IMR-90 (cell line): ENCODE results near the gene C12orf57. TPM values are rescaled to one million over a fixed set of nuclear protein-coding genes. Genes with fewer than 3 reads are reported as not detected.

Experiments
- ATAC-seq: fragments of 200-7000 bp; cut with Tn5 transposase; 2 replicates; pipeline ENCODE4 v1.9.1; 2020; ENCODE audit warnings: low read depth, mild to moderate bottlenecking, moderate library complexity
- BruUV-seq: library from RNA; stranded (reverse); fragments of 400-500 nt; replicated peaks from 2 replicates; lab custom pipeline; 2021; lab: Mats Ljungman, UMichigan
- CTCF ChIA-PET: fragments of 300-600 bp; formaldehyde crosslinking; extraction: SDS; loops from one replicate; lab custom pipeline; 2021; ENCODE audit warnings: antibody characterized with exemption; lab: Yijun Ruan, JAX
- POLR2A ChIA-PET: fragments of 300-600 bp; sonication (Branson Sonifier 250); formaldehyde crosslinking; loops from one replicate; lab custom pipeline; 2022; ENCODE audit warnings: antibody characterized with exemption; ENCODE audit not compliant: unreplicated experiment; lab: Charles Lee
- DNase-seq: peaks from one replicate; pipeline ENCODE4 v3.0.0; 2013
- H2AFZ ChIP-seq: replicated peaks from 2 replicates; pipeline ENCODE3; 2013; ENCODE audit warnings: low read length, mild to moderate bottlenecking; ENCODE audit not compliant: poor library complexity
- H2AK5ac ChIP-seq: 2 replicates; pipeline ENCODE4 v1.6.1; 2013; ENCODE audit warnings: low read depth, low read length, inconsistent platforms
- H2AK9ac ChIP-seq: replicated peaks from 2 replicates; pipeline ENCODE3; 2013; ENCODE audit warnings: mild to moderate bottlenecking, low read depth, low read length, moderate library complexity; ENCODE audit not compliant: poor library complexity
- H2BK120ac ChIP-seq: 2 replicates; pipeline ENCODE4 v1.6.1; 2013; ENCODE audit warnings: low read depth, low read length, inconsistent platforms
- H2BK15ac ChIP-seq: 3 replicates; pipeline ENCODE4 v1.6.1; 2013; ENCODE audit warnings: low read depth, low read length, inconsistent platforms
- H2BK20ac ChIP-seq: 2 replicates; pipeline ENCODE4 v1.6.1; 2013; ENCODE audit warnings: low read depth, mild to moderate bottlenecking, inconsistent platforms, low read length, moderate library complexity
- H2BK5ac ChIP-seq: 2 replicates; pipeline ENCODE4 v1.6.1; 2013; ENCODE audit warnings: mild to moderate bottlenecking, low read depth, low read length, inconsistent platforms; ENCODE audit not compliant: poor library complexity, severe bottlenecking
- H3K14ac ChIP-seq: replicated peaks from 2 replicates; pipeline ENCODE4 v1.6.1; 2013; ENCODE audit warnings: low read depth, low read length, inconsistent platforms
- H3K18ac ChIP-seq: 2 replicates; pipeline ENCODE4 v1.6.1; 2013; ENCODE audit warnings: low read depth, low read length, control low read depth
- H3K23ac ChIP-seq: 2 replicates; pipeline ENCODE4 v1.6.1; 2013; ENCODE audit warnings: low read depth, low read length, inconsistent platforms
- H3K27ac ChIP-seq: 2 replicates; pipeline ENCODE4 v1.5.1; 2013; ENCODE audit warnings: mild to moderate bottlenecking, control low read depth, low read length; ENCODE audit not compliant: insufficient read depth
- H3K27me3 ChIP-seq: 2 replicates; pipeline ENCODE4 v1.6.1; 2013; ENCODE audit warnings: low read length; ENCODE audit not compliant: control insufficient read depth, insufficient read depth
- H3K36me3 ChIP-seq: 2 replicates; pipeline ENCODE4 v1.6.1; 2013; ENCODE audit warnings: low read length, mixed read lengths; ENCODE audit not compliant: control insufficient read depth, insufficient read depth
- H3K4ac ChIP-seq: 2 replicates; pipeline ENCODE4 v1.6.1; 2013; ENCODE audit warnings: low read depth, low read length, inconsistent platforms
- H3K4me1 ChIP-seq: 2 replicates; pipeline ENCODE4 v1.6.1; 2013; ENCODE audit warnings: low read length, mixed read lengths; ENCODE audit not compliant: control insufficient read depth, insufficient read depth
- H3K4me2 ChIP-seq: 2 replicates; pipeline ENCODE4 v1.6.1; 2013; ENCODE audit warnings: low read depth, mild to moderate bottlenecking, control low read depth, low read length, moderate library complexity
- H3K4me3 ChIP-seq: 2 replicates; pipeline ENCODE4 v1.5.1; 2013; ENCODE audit warnings: low read depth, mild to moderate bottlenecking, control low read depth, low read length, moderate library complexity; ENCODE audit not compliant: insufficient read depth
- H3K56ac ChIP-seq: 2 replicates; pipeline ENCODE4 v1.6.1; 2013; ENCODE audit warnings: low read length, inconsistent platforms; ENCODE audit not compliant: insufficient read depth; ENCODE audit errors: extremely low read depth
- H3K79me1 ChIP-seq, 2 experiments: 2 replicates each; pipeline ENCODE4 v1.6.1; 2013; ENCODE audit warnings: low read length in 2 of 2, inconsistent platforms in 1 of 2, low read depth in 1 of 2
- H3K9ac ChIP-seq: 2 replicates; pipeline ENCODE4 v1.6.1; 2013; ENCODE audit warnings: low read depth, low read length, control low read depth
- H3K9me1 ChIP-seq: 2 replicates; pipeline ENCODE4 v1.6.1; 2013; ENCODE audit warnings: low read length, inconsistent platforms; ENCODE audit not compliant: insufficient read depth
- H3K9me3 ChIP-seq: 2 replicates; pipeline ENCODE4 v1.6.1; 2013; ENCODE audit warnings: low read length; ENCODE audit not compliant: control insufficient read depth, insufficient read depth
- H4K20me1 ChIP-seq: 2 replicates; pipeline ENCODE4 v1.6.1; 2013; ENCODE audit warnings: low read length, inconsistent platforms; ENCODE audit not compliant: insufficient read depth
- H4K5ac ChIP-seq: 2 replicates; pipeline ENCODE4 v1.6.1; 2013; ENCODE audit warnings: mild to moderate bottlenecking, low read depth, low read length, control low read depth
- H4K8ac ChIP-seq, 2 experiments: 2 replicates each; pipeline ENCODE4 v1.6.1; 2013; ENCODE audit warnings: low read depth in 2 of 2, low read length in 2 of 2, control low read depth in 1 of 2, inconsistent platforms in 1 of 2
- H4K91ac ChIP-seq: 2 replicates; pipeline ENCODE4 v1.6.1; 2013; ENCODE audit warnings: low read depth, low read length, inconsistent platforms; ENCODE audit not compliant: insufficient read depth
- BHLHE40 ChIP-seq: fragments of 150-350 bp; IDR thresholded peaks from 2 replicates; pipeline ENCODE4 v1.6.1; 2016; ENCODE audit warnings: mild to moderate bottlenecking, low read depth, low read length
- CEBPB ChIP-seq: IDR thresholded peaks from 2 replicates; pipeline ENCODE4 v1.6.1; 2012; ENCODE audit warnings: low read depth, low read length, improper control_type of control experiment
- CHD1 ChIP-seq: IDR thresholded peaks from 2 replicates; pipeline ENCODE4 v1.6.1; 2012; ENCODE audit warnings: low read depth, low read length, improper control_type of control experiment
- FOS ChIP-seq: fragments of 150-350 bp; IDR thresholded peaks from 2 replicates; pipeline ENCODE4 v1.6.1; 2016; ENCODE audit warnings: low read depth, low read length
- MAFK ChIP-seq: IDR thresholded peaks from 2 replicates; pipeline ENCODE4 v1.6.1; 2012; ENCODE audit warnings: low read depth, low read length, improper control_type of control experiment
- MAZ ChIP-seq: IDR thresholded peaks from 2 replicates; pipeline ENCODE4 v1.6.1; 2012; ENCODE audit warnings: low read depth, mild to moderate bottlenecking, low read length, improper control_type of control experiment, moderate library complexity, borderline replicate concordance
- MXI1 ChIP-seq: IDR thresholded peaks from 2 replicates; pipeline ENCODE4 v1.6.1; 2012; ENCODE audit warnings: low read depth, mild to moderate bottlenecking, low read length, moderate library complexity, borderline replicate concordance
- NFE2L2 ChIP-seq: fragments of 150-350 bp; IDR thresholded peaks from 2 replicates; pipeline ENCODE4 v1.6.1; 2016; ENCODE audit warnings: low read depth, mild to moderate bottlenecking, low read length
- POLR2A ChIP-seq: IDR thresholded peaks from 2 replicates; pipeline ENCODE4 v1.6.1; 2012; ENCODE audit warnings: mild to moderate bottlenecking, low read depth, low read length
- RAD21 ChIP-seq: IDR thresholded peaks from 2 replicates; pipeline ENCODE4 v1.6.1; 2012; ENCODE audit warnings: low read length, improper control_type of control experiment
- RCOR1 ChIP-seq: IDR thresholded peaks from 2 replicates; pipeline ENCODE4 v1.6.1; 2012; ENCODE audit warnings: mild to moderate bottlenecking, low read length, improper control_type of control experiment; ENCODE audit not compliant: insufficient replicate concordance
- RFX5 ChIP-seq: IDR thresholded peaks from 2 replicates; pipeline ENCODE4 v1.8.0; 2012; ENCODE audit warnings: low read depth, mild to moderate bottlenecking, low read length, moderate library complexity
- SMC3 ChIP-seq: fragments of 150-350 bp; IDR thresholded peaks from 2 replicates; pipeline ENCODE4 v1.6.1; 2016; ENCODE audit warnings: low read depth, mild to moderate bottlenecking, antibody characterized with exemption, low read length, moderate library complexity
- WGBS, 2 experiments: methylation state at CpG; one replicate each; pipeline versions ENCODE4 v1.1.5 to v1.1.7; 2013; ENCODE audit warnings: missing lambda C conversion rate in 2 of 2; ENCODE audit not compliant: insufficient read length in 1 of 2; ENCODE audit errors: extremely low coverage in 2 of 2; 5-methylcytosine and 5-hydroxymethylcytosine counted together
- dilution Hi-C: fragments of 300-500 bp; cut with HindIII; formaldehyde crosslinking; loops from one replicate; pipeline ENCODE4 v1.14.3; 2018; ENCODE audit warnings: low sequenced_read_pairs; ENCODE audit not compliant: unreplicated experiment
- in situ Hi-C: fragments of 300-500 bp; cut with MboI; formaldehyde crosslinking; loops from 3 replicates; pipeline ENCODE4 v1.14.3; 2019; ENCODE audit warnings: low sequenced_read_pairs, inconsistent platforms, mixed read lengths
- intact Hi-C: fragments of 100-400 bp; cut with micrococcal nuclease; formaldehyde crosslinking; loops from 2 replicates; pipeline ENCODE4 v1.10.0; 2022
- polyA plus RNA-seq, 3 experiments: library from polyadenylated mRNA; depleted of rRNA; stranded (reverse); fragments of >200 nt; gene quantifications; 2 replicates each; pipeline ENCODE4 v1.2.3, GENCODE V29; 2012; ENCODE audit warnings: low replicate concordance in 1 of 3
- total RNA-seq: library from RNA; depleted of rRNA; stranded (reverse); fragments of >200 nt; gene quantifications from 2 replicates; pipeline ENCODE4 v1.2.3, GENCODE V29; 2012
- TF ChIP-seq, protein P1 (sequence below): fragments of 150-350 bp; IDR thresholded peaks from 2 replicates; pipeline ENCODE4 v1.6.1; 2016; ENCODE audit warnings: low read depth, mild to moderate bottlenecking, low read length, moderate library complexity, borderline replicate concordance
- TF ChIP-seq, protein P2 (sequence below): conservative IDR thresholded peaks from 2 replicates; pipeline ENCODE4 v1.5.1; 2012; ENCODE audit warnings: mild to moderate bottlenecking, low read depth, low read length, improper control_type of control experiment

The C12orf57 gene
- total and polyA plus RNA-seq, 2 of the 4 experiments (the other 2 are of a cell fraction): 238 to 530 TPM

DNA sequence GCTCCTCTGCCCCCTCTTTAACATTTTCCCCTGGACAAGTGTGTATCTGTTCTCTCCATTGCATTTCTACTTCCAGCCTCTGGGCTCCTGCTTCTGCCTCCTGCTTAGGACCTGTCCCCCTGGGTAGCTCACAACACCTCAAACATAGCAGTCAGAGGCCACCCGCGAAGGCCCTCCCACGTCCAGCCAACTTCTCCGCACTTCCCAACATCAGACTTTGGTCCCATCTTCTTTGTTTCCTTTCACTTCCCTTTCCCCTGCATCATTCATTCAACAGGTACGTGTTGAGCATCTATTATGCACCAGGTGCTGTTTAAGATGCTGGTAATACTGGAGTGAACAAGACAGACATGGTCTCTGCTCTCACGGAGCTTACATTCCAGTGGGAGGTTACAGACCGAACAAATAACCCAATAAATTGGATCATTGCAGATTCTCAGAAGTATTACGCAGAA, 3.1 kb downstream of the C12orf57 start:
- ATAC-seq (no peak), DNase-seq (no peak)
- no peaks in the 10 kb centered on the region for H3K9me3 ChIP-seq
- no peak overlapping the region for H2BK20ac ChIP-seq
- ChIA-PET CTCF (interaction anchor here (0.6 kb wide), 2 partner anchors 64 to 200 kb away, joined by 5 to 6 read pairs; no protein-coding TSS in a partner anchor), POLR2A (no interaction called here)
- peaks cover 8 to 13% of the 10 kb centered on the region in 2 experiments; a peak in 3 of 4 replicates for H3K79me1 ChIP-seq
- H2BK5ac ChIP-seq: no peak overlapping the region
- no peak overlapping the region for H3K14ac ChIP-seq
- no peak overlapping the region for H3K4me3 ChIP-seq
- H2AK9ac ChIP-seq: peak overlapping the region; percentile 46
- BruUV-seq: no TSS peak
- no peak overlapping the region for H4K8ac ChIP-seq
- WGBS, 2 experiments: 87% methylated on average over 3 of the region's 8 CpGs; no CpG with 5 or more reads in 1 of the 2 experiments
- dilution Hi-C loops: no loop called here
- no peak overlapping the region for H3K23ac ChIP-seq
- no peak overlapping the region for H2BK15ac ChIP-seq
- no peak overlapping the region for H3K4me2 ChIP-seq
- peaks cover 9% of the 10 kb centered on the region for H3K36me3 ChIP-seq
- no peak overlapping the region for H3K56ac ChIP-seq
- intact Hi-C loops: no loop called here
- in situ Hi-C loops: loop anchor here (10.0 kb wide), 1 partner anchor 168 kb away; no protein-coding TSS in a partner anchor
- H3K4me1 ChIP-seq: peaks cover 5% of the 10 kb centered on the region; the same call in 1 of the 2 replicates
- H3K27ac ChIP-seq: no peak overlapping the region
- no peaks in the 10 kb centered on the region; the same call in 1 of the 2 replicates for H4K20me1 ChIP-seq
- H2AFZ ChIP-seq: no peak overlapping the region
- no peak overlapping the region for H4K5ac ChIP-seq
- H3K4ac ChIP-seq: no peak overlapping the region
- H3K9ac ChIP-seq: no peak overlapping the region
- H3K27me3 ChIP-seq: no peaks in the 10 kb centered on the region
- H2BK120ac ChIP-seq: no peak overlapping the region
- 0 out of 2 replicates have a peak, but pooled peaks cover 2% of the 10 kb centered on the region for H3K9me1 ChIP-seq
- no peak for TF ChIP-seq CEBPB
- TF ChIP-seq POLR2A: no peak
- no peak for TF ChIP-seq RCOR1
- TF ChIP-seq CHD1: no peak
- no peak for TF ChIP-seq BHLHE40
- no peak for TF ChIP-seq SMC3
- TF ChIP-seq RFX5: no peak
- TF ChIP-seq, protein P1, sequence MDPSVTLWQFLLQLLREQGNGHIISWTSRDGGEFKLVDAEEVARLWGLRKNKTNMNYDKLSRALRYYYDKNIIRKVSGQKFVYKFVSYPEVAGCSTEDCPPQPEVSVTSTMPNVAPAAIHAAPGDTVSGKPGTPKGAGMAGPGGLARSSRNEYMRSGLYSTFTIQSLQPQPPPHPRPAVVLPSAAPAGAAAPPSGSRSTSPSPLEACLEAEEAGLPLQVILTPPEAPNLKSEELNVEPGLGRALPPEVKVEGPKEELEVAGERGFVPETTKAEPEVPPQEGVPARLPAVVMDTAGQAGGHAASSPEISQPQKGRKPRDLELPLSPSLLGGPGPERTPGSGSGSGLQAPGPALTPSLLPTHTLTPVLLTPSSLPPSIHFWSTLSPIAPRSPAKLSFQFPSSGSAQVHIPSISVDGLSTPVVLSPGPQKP: no peak
- TF ChIP-seq MAZ: no peak
- no peak for TF ChIP-seq MXI1
- TF ChIP-seq RAD21: no peak
- TF ChIP-seq MAFK: no peak
- no peak for TF ChIP-seq FOS
- TF ChIP-seq, protein P2, sequence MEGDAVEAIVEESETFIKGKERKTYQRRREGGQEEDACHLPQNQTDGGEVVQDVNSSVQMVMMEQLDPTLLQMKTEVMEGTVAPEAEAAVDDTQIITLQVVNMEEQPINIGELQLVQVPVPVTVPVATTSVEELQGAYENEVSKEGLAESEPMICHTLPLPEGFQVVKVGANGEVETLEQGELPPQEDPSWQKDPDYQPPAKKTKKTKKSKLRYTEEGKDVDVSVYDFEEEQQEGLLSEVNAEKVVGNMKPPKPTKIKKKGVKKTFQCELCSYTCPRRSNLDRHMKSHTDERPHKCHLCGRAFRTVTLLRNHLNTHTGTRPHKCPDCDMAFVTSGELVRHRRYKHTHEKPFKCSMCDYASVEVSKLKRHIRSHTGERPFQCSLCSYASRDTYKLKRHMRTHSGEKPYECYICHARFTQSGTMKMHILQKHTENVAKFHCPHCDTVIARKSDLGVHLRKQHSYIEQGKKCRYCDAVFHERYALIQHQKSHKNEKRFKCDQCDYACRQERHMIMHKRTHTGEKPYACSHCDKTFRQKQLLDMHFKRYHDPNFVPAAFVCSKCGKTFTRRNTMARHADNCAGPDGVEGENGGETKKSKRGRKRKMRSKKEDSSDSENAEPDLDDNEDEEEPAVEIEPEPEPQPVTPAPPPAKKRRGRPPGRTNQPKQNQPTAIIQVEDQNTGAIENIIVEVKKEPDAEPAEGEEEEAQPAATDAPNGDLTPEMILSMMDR: no peak
- no peak for TF ChIP-seq NFE2L2
- H4K91ac ChIP-seq: no peak overlapping the region
- no peak overlapping the region for H2AK5ac ChIP-seq
- no peak overlapping the region for H3K18ac ChIP-seq
